GM12873 (cell line): ENCODE results near the gene PTPRM.

Experiments
- CTCF ChIP-seq: IDR thresholded peaks from 2 replicates; pipeline ENCODE4 v1.5.1; 2012; ENCODE audit warnings: low read depth, mild to moderate bottlenecking, moderate library complexity, low read length, control low read depth; ENCODE audit not compliant: insufficient read depth; ENCODE audit errors: missing control alignments

Gene PTPRM

GRCh38 chr18:8046441-8046840 lies 479.3 kb downstream of the PTPRM start:
- TF ChIP-seq CTCF, result no peak

GRCh38 chr18:8049147-8049546 lies 482.0 kb downstream of the PTPRM start:
- no peak for TF ChIP-seq CTCF

- no peak for TF ChIP-seq CTCF
Measured at GRCh38 chr18:8050616-8051329, 483.7 kb downstream of the PTPRM start.

GRCh38 chr18:8051453-8051852 lies 484.3 kb downstream of the PTPRM start:
- no peak for TF ChIP-seq CTCF

GRCh38 chr18:8052237-8052701 lies 485.2 kb downstream of the PTPRM start:
- no peak for TF ChIP-seq CTCF

- no peak for TF ChIP-seq CTCF
Measured at GRCh38 chr18:8056723-8057122, 489.6 kb downstream of the PTPRM start.

- no peak for TF ChIP-seq CTCF
Measured at GRCh38 chr18:8063733-8064132, 496.6 kb downstream of the PTPRM start.
